GM18502 (cell line): ENCODE measurements around the gene SREBF2.

Experiments
- ATAC-seq: cut with Tn5 transposase; IDR thresholded peaks from one replicate; pipeline ENCODE4 v1.9.1; 2021; ENCODE audit warnings: mild to moderate bottlenecking; ENCODE audit not compliant: unreplicated experiment, poor library complexity

SREBF2 gene

GRCh38 chr22:41917903-41918791 is 85.2 kb downstream of the SREBF2 start:
- ATAC-seq: no peak

- peak; percentile 46 for ATAC-seq
Measured at GRCh38 chr22:41919357-41920224, 86.7 kb downstream of the SREBF2 start.

GRCh38 chr22:41920271-41920976 is 87.5 kb downstream of the SREBF2 start:
- peak; percentile 14 for ATAC-seq

- no peak for ATAC-seq
Measured at GRCh38 chr22:41922328-41922727, 89.4 kb downstream of the SREBF2 start.

GRCh38 chr22:41922940-41923594 is 90.2 kb downstream of the SREBF2 start:
- ATAC-seq: no peak

GRCh38 chr22:41923595-41924276 is 90.8 kb downstream of the SREBF2 start:
- ATAC-seq: no peak

GRCh38 chr22:41925783-41926460 is 93.0 kb downstream of the SREBF2 start:
- no peak for ATAC-seq

- ATAC-seq: no peak
Measured at GRCh38 chr22:41927813-41928212, 94.9 kb downstream of the SREBF2 start.

- no peak for ATAC-seq
Measured at GRCh38 chr22:41928593-41929417, 95.9 kb downstream of the SREBF2 start.

- ATAC-seq: no peak
Measured at GRCh38 chr22:41929418-41929810, 96.5 kb downstream of the SREBF2 start.

GRCh38 chr22:41931701-41932269 is 98.9 kb downstream of the SREBF2 start:
- ATAC-seq: no peak

GRCh38 chr22:41932353-41932752 is 99.4 kb downstream of the SREBF2 start:
- no peak for ATAC-seq

GRCh38 chr22:41933411-41934177 is 100.7 kb downstream of the SREBF2 start:
- no peak for ATAC-seq

- ATAC-seq: no peak
Measured at GRCh38 chr22:41934284-41935014, 101.5 kb downstream of the SREBF2 start.

GRCh38 chr22:41935015-41935351 is 102.1 kb downstream of the SREBF2 start:
- ATAC-seq: no peak

- ATAC-seq: no peak
Measured at GRCh38 chr22:41935509-41935908, 102.6 kb downstream of the SREBF2 start.

- ATAC-seq: no peak
Measured at GRCh38 chr22:41936894-41937169, 103.9 kb downstream of the SREBF2 start.
